HG03095 (cell line): ENCODE results near the gene STK35.
"Not testable (repeated sequence)": the region's sequence is repeated elsewhere in the genome, so short reads cannot be mapped to it uniquely, and the experiment has no call there.

ENCODE experiments used
- ATAC-seq: cut with Tn5 transposase; IDR thresholded peaks from one replicate; pipeline ENCODE4 v1.9.1; 2021; ENCODE audit warnings: moderate library complexity; ENCODE audit not compliant: unreplicated experiment

The STK35 gene

GRCh38 chr20:2156224-2156623 lies 54.6 kb downstream of the STK35 start:
- no peak for ATAC-seq

DNA sequence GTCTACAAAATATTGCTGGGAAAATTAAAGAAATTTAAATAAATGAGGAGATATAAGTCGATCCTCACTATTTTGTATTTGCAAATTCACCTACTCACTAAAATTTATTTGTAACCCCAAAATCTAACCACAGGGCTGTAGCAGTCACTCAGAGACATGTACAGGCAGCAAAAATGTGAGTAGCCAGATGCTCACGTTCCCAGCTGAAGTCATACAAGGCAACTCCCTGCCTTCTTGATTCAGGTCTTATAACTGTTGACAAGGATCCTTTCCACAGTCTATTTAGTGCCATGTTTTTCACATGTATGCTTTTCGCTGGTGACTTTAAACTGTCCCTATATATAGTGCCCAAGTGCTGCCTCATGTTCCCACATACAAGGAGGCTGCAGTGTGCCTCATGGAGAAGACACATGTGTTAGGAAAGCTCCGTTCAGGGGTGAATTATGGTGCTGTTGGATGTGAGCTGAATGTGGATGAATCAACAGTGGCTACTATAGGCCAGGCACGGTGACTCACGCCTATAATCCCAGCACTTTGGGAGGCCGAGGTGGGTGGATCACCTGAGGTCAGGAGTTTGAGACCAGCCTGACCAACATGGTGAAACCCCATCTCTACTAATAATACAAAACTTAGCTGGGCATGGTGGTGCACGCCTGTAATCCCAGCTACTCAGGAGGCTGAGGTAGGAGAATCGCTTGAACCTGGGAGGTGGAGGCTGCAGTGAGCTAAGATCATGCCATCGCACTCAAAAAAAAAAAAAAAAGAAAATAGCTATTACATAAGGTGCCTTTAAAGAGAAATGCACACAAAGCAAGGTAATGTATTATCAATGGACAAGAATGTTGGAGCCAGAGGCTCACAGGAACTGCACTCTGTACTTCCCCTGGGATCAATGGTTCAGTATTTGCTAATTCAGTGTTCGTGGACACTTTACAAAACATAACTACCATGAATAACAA lies 55.3 kb downstream of the STK35 start:
- ATAC-seq, result no peak

DNA sequence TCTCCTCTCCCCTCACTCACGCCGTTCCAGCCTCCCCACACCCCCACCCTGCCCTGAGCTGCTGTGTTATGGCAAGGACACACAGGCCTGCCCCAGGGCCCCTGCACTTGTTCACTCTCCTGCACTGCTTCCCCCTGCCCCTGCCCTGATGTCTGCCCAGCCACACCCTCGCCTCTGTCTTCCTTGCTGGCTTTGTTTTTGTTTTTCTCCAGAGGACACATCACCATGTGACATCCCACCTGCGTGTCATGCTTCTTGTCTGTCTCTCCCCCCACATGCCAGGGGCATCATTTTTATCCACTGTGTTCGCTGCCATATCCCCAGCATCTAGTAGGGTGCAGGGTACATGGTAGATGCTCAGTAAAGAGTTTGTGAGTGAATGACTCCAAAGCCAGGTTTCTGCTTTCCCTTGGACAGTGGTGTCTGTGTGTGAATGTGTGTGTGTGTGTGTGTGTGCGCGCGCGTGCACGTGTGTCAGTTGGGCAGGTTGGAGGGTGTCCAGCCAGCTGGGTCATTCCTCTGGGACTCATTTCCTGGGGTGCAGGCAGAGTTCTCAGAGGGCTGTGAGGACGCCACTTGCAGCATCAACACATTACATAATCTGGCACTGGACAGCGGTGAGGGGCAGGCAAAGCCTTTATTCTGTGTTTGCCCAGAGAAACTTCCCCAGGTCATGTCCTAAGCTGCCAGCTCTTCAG lies 60.6 kb downstream of the STK35 start:
- no peak for ATAC-seq

GRCh38 chr20:2162823-2163166 lies 61.2 kb downstream of the STK35 start:
- ATAC-seq, result no peak

DNA sequence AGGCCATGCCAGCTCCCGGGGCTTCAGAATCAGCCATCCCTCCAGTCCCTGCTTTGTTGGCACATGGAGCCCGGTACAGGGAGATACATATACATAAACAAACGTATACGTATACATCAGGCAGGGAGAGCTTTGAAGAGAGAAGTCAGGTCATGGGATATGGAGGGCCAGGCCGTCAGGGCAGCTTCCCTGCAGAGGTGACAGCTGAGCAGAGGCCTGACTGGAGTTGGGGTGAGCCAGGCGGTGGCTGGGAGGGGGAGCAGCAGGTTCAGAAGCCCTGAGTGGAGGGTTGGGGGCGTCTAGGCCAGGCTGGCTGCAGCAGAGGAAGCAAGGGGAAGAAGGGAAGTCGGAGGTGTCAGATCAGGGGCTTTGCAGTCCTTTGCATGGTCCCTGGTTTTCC lies 61.7 kb downstream of the STK35 start:
- ATAC-seq, result no peak

- ATAC-seq, result no peak
Observed at GRCh38 chr20:2163757-2164156, 62.1 kb downstream of the STK35 start.

DNA sequence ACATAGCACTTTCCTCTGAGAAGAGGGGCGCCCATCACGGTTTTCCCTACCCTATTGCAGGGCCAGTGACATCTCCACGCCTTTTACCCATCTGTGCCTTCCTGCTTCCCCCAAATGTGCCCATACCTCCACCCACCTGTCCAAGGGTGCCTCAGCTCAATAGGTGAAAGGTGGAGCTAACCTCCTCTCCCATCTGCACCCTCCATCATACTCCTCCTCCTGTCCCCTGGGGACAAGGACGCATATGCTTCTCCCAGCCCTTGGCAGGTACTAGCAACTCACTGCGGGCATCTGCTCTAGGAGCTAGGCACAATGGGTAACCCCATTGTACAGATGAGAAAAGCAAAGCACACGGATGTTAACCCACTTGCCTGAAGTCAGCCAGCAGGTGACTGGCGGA lies 62.8 kb downstream of the STK35 start:
- no peak for ATAC-seq

- ATAC-seq, result no peak
Observed at GRCh38 chr20:2164966-2165365, 63.3 kb downstream of the STK35 start.

DNA sequence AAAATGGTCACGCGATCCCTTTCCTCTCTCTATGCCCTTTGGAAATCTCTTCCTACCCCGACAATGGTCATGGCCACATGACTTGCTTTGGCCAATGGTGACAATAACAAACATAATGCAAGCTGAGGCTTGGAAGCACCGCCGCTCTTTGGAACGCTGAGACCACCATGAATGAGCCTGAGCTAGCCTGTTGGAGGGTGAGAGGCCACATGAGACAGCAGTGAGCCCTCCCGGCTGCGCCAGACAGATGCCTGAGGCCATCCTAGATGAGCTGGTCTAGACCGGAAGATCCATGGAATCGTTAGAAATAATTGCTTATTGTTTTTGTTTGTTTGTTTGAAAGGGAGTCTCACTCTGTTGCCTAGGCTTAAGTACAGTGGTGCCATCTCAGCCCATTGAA lies 64.2 kb downstream of the STK35 start:
- ATAC-seq, result no peak

DNA sequence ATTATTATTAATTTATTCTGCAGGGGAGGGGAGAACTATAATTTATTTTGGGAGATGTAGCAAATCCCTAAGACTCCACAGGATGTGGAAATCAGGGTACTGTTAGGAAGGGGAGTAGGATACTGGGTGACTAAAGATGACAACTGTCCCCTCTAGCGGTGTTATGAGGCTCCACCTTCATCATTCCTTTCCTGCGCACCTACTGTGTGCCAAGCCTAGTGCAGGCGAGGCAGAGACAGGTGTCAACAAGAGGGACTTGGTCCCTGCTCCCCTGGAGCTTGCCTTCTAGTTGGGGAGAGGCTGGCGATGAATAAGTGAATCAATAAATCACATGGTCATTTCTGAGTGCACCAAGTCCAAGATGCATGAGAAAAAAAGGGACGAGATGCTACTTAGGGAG lies 65.5 kb downstream of the STK35 start:
- no peak for ATAC-seq

- ATAC-seq, result no peak
Observed at GRCh38 chr20:2168946-2169345, 67.3 kb downstream of the STK35 start.

- no peak for ATAC-seq
Observed at GRCh38 chr20:2169456-2170088, 67.9 kb downstream of the STK35 start.

DNA sequence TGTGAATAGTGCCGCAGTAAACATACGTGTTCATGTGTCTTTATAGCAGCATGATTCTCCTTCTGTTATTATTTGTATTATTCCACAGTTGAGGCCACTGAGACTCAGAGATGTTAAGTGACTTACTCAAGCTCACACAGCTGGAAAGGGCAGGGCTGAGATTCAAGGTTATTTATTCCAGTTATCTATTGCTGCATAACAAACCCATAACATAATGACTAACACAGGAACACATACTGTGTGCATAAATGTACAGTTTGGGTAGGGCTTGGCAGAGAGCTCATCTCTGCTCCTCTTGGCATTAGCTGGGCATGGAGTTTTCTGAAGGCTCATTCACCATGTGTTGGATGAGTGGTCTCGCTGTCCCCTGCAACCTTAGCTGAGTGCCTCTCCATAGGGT lies 68.8 kb downstream of the STK35 start:
- ATAC-seq, result no peak

DNA sequence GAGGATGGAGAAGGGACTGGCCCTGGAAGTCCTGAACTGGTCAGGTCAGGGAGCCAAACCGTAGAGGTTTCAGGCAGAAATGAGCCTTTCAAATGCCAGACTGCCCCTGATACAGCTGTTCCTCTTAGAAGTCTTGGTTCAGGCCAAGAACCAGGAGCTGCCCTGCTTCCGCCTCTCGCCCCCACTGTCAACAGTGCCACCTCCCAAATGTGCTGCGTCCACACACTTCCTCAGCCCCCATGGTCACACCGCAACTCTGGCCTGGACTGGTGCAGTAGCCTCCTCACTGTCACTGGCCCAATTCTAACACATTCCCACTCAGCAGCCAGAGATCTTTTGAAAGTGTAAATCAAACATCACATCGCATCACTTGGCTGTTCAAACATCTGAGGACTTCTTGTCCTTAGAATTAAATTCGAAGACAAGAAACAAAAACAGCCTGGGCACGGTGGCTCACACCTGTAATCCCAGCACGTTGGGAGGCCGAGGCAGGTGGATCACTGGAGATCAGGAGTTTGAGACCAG lies 69.7 kb downstream of the STK35 start:
- ATAC-seq, result no peak

DNA sequence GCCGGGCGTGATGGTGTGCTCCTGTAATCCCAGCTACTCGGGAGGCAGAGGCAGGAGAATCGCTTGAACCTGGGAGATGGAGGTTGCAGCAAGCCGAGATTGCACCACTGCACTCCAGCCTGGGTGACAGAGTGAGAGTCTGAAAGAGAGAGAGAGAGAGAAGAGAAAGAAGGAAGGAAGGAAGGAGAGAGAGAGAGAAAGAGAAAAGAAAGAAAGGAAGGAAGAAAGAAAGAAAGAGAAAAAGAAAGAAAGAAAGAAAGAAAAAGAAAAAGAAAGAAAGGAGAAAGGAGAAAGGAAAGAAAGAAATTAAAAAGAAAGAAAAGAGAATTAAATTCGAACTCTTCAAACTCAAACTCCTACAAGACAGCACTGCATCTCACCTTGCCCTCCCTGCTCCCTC lies 70.2 kb downstream of the STK35 start:
- ATAC-seq, result not testable (repeated sequence)

DNA sequence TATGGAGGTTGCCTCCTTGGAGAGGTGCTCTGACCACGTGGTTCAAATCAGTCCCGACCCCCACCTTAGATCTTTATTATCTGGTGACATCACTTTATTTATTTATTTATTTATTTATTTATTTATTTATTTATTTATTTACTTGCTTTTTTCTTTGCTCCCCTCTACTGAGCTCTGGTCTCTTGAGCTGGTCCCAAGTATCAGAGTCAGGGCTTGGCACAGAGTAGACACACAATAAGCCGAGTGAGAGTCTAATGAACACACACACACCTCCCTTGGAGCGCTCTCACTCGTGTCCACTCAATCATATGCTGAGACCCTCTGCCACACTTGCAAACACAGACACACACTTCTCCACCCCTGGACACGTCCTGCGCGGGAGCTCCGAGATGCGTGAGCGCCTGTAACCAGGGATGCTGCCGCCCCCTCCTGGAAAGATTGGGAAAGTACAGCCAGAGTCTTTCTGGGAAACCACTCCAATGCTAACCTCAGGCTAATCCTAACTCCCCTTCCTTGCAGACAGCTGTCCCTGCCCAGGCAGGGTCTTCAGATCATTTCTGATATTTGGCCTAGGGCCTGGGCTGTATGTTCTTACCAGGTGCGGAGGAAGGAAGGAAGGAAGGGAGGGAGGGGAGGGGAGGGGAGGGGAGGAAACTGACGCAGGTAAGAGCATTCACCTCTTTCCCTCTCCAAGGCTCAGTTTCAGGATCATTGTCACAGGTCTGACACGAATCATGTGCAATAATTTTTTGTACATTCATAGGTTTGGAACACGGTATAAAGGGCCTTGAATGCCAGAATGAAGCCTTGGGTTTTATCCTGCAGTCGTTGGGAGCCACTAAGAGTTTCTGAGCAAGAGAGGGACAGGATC lies 70.9 kb downstream of the STK35 start:
- ATAC-seq, result no peak

DNA sequence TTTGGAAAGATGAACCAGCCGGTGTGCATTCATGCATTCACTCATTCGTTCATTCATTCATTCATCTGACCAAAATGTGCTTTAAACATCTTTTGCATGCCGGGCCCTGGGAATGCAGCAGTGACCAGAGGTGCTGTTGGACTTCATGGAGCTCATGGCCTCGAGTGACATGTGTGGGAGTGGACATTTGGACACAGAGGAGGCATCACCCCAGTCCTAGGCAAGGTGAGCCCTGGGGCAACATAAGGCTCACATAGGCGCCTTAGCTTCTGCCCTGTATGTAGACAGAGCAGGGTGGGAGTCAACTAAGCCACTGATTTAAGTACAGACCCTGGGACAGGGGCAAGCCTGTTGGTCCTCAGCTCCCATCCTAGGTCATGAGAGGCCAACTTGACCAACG lies 71.6 kb downstream of the STK35 start:
- ATAC-seq, result no peak

DNA sequence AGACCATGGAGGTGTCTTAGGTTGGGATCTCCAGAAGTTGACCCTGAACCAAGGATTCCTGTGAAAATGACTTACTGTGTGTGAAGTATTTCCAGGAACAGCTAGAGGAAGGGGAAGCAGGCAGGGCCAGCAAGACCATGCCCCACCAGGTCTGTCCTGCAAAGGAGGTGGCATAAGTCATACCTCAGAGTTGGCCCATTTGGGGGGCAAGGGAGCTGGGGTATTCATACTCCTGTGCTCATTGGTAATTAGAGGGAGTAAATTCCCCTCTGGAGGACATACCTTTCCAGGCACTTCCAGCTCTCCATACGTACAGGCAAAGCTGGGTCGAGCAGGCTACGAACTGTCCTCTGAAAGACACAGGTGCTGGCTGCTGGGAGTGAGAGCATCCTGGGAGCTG lies 72.4 kb downstream of the STK35 start:
- no peak for ATAC-seq

DNA sequence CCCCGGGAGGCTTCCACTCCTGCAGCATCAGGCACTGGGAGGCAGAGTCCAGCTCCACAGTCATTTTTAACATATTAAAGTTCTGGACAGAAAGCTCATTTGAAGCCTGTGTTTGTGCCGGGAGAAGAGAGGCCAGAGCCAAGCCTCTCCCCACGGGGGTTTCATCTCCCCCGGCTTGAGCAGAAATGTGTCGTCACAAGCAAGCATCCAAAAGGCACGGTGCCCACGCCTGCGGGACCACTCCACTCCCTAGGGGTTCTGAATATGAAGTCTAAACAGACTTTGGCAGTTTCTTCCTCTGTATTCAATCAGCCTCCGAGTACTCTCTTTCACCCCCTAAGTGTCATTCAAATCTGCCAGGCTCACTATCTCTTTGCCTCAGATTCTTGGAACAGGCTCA lies 75.3 kb downstream of the STK35 start:
- no peak for ATAC-seq

GRCh38 chr20:2178318-2179232 lies 76.9 kb downstream of the STK35 start:
- no peak for ATAC-seq
